ENCODE measurements around the gene GRM1. TPM values are rescaled to one million over a fixed set of nuclear protein-coding genes. Genes with fewer than 3 reads are reported as not detected.

Gene GRM1
- total and polyA plus RNA-seq, 2 donors (not counting 1 experiment from before 2014, with no cell fraction given): not detected

DNA sequence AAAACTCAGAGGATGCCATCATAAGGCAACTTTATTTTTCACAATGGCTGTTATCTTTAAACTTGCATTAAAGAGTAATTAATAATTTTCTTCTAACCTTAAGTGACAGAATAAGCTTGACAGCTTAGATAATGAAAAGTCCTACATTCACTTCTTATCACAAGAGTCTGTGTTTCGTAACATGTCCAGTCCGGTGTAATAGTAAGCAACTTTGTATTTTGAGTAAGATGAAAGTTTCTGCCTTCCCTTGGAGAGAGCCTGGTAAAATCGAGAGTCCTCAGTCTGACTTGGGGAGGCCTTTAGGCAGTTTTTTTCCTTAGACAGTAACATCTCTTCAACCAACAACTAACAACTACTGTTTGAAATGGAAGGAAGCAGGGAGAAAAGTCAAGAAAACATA, 195.6 kb downstream of the GRM1 start:
- no peaks in the 10 kb centered on the region for H3K27me3 Mint-ChIP-seq
- Histone ChIP-seq H3K9ac (ENCODE audit: low read length) (no peak overlapping the region), H4K20me1 (ENCODE audit: control insufficient read depth, insufficient read depth, low read length, poor library complexity, severe bottlenecking) (no peaks in the 10 kb centered on the region), H3K9me3 (ENCODE audit: control extremely low read depth in 1 of 3, control insufficient read depth in 2 of 3, insufficient read depth in 1 of 3, low read length in 2 of 3) (no peaks in the 10 kb centered on the region), H3K27ac (ENCODE audit: low read length in 2 of 2) (no peak overlapping the region), H2AFZ (ENCODE audit: insufficient read depth, low read depth, low read length, poor library complexity, severe bottlenecking) (no peak overlapping the region), H3K79me2 (ENCODE audit: control insufficient read depth, insufficient read depth, low read length) (no peaks in the 10 kb centered on the region), H3K27me3 (replicated peaks in 1 of 4; ENCODE audit: control extremely low read depth in 1 of 4, control insufficient read depth in 3 of 4, insufficient read depth in 4 of 4, low read length in 3 of 4) (no peaks in the 10 kb centered on the region), H3K4me1 (ENCODE audit: control insufficient read depth in 2 of 2, insufficient read depth in 2 of 2, low read length in 2 of 2) (no peaks in the 10 kb centered on the region), H3K4me2 (replicated peaks; ENCODE audit: low read depth, low read length, poor library complexity, severe bottlenecking) (no peak overlapping the region), H3K36me3 (replicated peaks in 1 of 2; ENCODE audit: control extremely low read depth in 1 of 2, control insufficient read depth in 1 of 2, extremely low read depth in 1 of 2, insufficient read depth in 2 of 2, low read length in 1 of 2) (no peaks in the 10 kb centered on the region), H3K4me3 (ENCODE audit: control extremely low read depth in 1 of 5, extremely low read depth in 1 of 5, insufficient read depth in 1 of 5, low read depth in 2 of 5, low read length in 4 of 5) (no peak overlapping the region)
- ATAC-seq (ENCODE audit: low read depth) (no peak), DNase-seq (no peak)
- CTCF ChIA-PET: no interaction called here
- H3K4me1 Mint-ChIP-seq: no peaks in the 10 kb centered on the region
- TF ChIP-seq, protein P1, sequence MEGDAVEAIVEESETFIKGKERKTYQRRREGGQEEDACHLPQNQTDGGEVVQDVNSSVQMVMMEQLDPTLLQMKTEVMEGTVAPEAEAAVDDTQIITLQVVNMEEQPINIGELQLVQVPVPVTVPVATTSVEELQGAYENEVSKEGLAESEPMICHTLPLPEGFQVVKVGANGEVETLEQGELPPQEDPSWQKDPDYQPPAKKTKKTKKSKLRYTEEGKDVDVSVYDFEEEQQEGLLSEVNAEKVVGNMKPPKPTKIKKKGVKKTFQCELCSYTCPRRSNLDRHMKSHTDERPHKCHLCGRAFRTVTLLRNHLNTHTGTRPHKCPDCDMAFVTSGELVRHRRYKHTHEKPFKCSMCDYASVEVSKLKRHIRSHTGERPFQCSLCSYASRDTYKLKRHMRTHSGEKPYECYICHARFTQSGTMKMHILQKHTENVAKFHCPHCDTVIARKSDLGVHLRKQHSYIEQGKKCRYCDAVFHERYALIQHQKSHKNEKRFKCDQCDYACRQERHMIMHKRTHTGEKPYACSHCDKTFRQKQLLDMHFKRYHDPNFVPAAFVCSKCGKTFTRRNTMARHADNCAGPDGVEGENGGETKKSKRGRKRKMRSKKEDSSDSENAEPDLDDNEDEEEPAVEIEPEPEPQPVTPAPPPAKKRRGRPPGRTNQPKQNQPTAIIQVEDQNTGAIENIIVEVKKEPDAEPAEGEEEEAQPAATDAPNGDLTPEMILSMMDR (IDR thresholded peaks at IDR 0.05): no peak
- TF ChIP-seq EZH2 (IDR thresholded peaks at IDR 0.05; ENCODE audit: borderline replicate concordance, insufficient read depth, low read depth, low read length, poor library complexity, severe bottlenecking): no peak
- no peaks in the 10 kb centered on the region for H3K9me3 Mint-ChIP-seq (ENCODE audit: insufficient read depth)
- POLR2A ChIA-PET: no interaction called here
- H3K4me3 Mint-ChIP-seq: no peak overlapping the region
- no CpG with 5 or more reads among the region's 3 CpGs for WGBS (ENCODE audit: insufficient coverage)
- intact Hi-C loops (cut with micrococcal nuclease): no loop called here
- no peak overlapping the region for H3K27ac Mint-ChIP-seq

- DNase-seq (no peak), ATAC-seq (ENCODE audit: low read depth) (no peak)
- no peak overlapping the region for H2AFZ ChIP-seq (ENCODE audit: insufficient read depth, low read depth, low read length, poor library complexity, severe bottlenecking)
- no peaks in the 10 kb centered on the region for H3K27me3 ChIP-seq (replicated peaks in 1 of 4; ENCODE audit: control extremely low read depth in 1 of 4, control insufficient read depth in 3 of 4, insufficient read depth in 4 of 4, low read length in 3 of 4)
- no peaks in the 10 kb centered on the region for H3K36me3 ChIP-seq (replicated peaks in 1 of 2; ENCODE audit: control extremely low read depth in 1 of 2, control insufficient read depth in 1 of 2, extremely low read depth in 1 of 2, insufficient read depth in 2 of 2, low read length in 1 of 2)
- H3K9me3 Mint-ChIP-seq (ENCODE audit: insufficient read depth): no peaks in the 10 kb centered on the region
- no peaks in the 10 kb centered on the region for H3K9me3 ChIP-seq (ENCODE audit: control extremely low read depth in 1 of 3, control insufficient read depth in 2 of 3, insufficient read depth in 1 of 3, low read length in 2 of 3)
- H3K4me2 ChIP-seq (replicated peaks; ENCODE audit: low read depth, low read length, poor library complexity, severe bottlenecking): no peak overlapping the region
- H3K4me3 ChIP-seq (ENCODE audit: control extremely low read depth in 1 of 5, extremely low read depth in 1 of 5, insufficient read depth in 1 of 5, low read depth in 2 of 5, low read length in 4 of 5): no peak overlapping the region
- no peak overlapping the region for H3K9ac ChIP-seq (ENCODE audit: low read length)
- H3K4me1 ChIP-seq (ENCODE audit: control insufficient read depth in 2 of 2, insufficient read depth in 2 of 2, low read length in 2 of 2): no peaks in the 10 kb centered on the region
- POLR2A ChIA-PET: no interaction called here
- H3K79me2 ChIP-seq (ENCODE audit: control insufficient read depth, insufficient read depth, low read length): no peaks in the 10 kb centered on the region
- WGBS (ENCODE audit: insufficient coverage): no CpG with 5 or more reads among the region's 5 CpGs
- H3K27ac ChIP-seq (ENCODE audit: low read length in 2 of 2): no peak overlapping the region
- no peaks in the 10 kb centered on the region for H3K27me3 Mint-ChIP-seq
- H3K27ac Mint-ChIP-seq: no peak overlapping the region
- no peaks in the 10 kb centered on the region for H4K20me1 ChIP-seq (ENCODE audit: control insufficient read depth, insufficient read depth, low read length, poor library complexity, severe bottlenecking)
- no peaks in the 10 kb centered on the region for H3K4me1 Mint-ChIP-seq
- TF ChIP-seq EZH2 (IDR thresholded peaks at IDR 0.05; ENCODE audit: borderline replicate concordance, insufficient read depth, low read depth, low read length, poor library complexity, severe bottlenecking): no peak
- TF ChIP-seq, protein P1 (IDR thresholded peaks at IDR 0.05): no peak
- H3K4me3 Mint-ChIP-seq: no peak overlapping the region
- CTCF ChIA-PET: no interaction called here
- intact Hi-C loops (cut with micrococcal nuclease): no loop called here
These were observed 196.1 kb downstream of the GRM1 start for GRCh38 chr6:146224988-146225387.

Measured in B cell (primary cell).